PFSK-1 (cell line): ENCODE results near the gene MYH9.

ENCODE experiments used
- FOXP2 ChIP-seq: optimal IDR thresholded peaks from 2 replicates; pipeline ENCODE3; 2011; ENCODE audit warnings: borderline replicate concordance, control low read depth, inconsistent platforms; ENCODE audit not compliant: insufficient read depth; ENCODE audit errors: extremely low read length, extremely low read depth
- POLR2AphosphoS5 ChIP-seq: IDR thresholded peaks from 2 replicates; pipeline ENCODE4 v1.6.1; 2012; ENCODE audit warnings: low read depth, mild to moderate bottlenecking, control low read depth, low read length, moderate library complexity
- REST ChIP-seq, 2 experiments: IDR thresholded peaks; 2 replicates each; pipeline versions ENCODE4 v1.6.1 to v1.8.0; 2011 to 2012; ENCODE audit warnings: low read depth in 2 of 2, low read length in 2 of 2, control low read depth in 1 of 2, inconsistent platforms in 1 of 2, mild to moderate bottlenecking in 1 of 2, moderate library complexity in 1 of 2; ENCODE audit not compliant: insufficient read depth in 1 of 2
- SIN3A ChIP-seq: IDR thresholded peaks from 2 replicates; pipeline ENCODE4 v1.6.1; 2012; ENCODE audit warnings: mild to moderate bottlenecking, low read length, moderate library complexity, borderline replicate concordance; ENCODE audit not compliant: insufficient read depth
- TAF1 ChIP-seq: IDR thresholded peaks from 2 replicates; pipeline ENCODE4 v1.6.1; 2012; ENCODE audit warnings: low read length, control low read depth, borderline replicate concordance; ENCODE audit not compliant: insufficient read depth

The MYH9 gene

GRCh38 chr22:36294293-36294620, 93.5 kb downstream of the MYH9 start:
- TF ChIP-seq TAF1 (no peak), POLR2AphosphoS5 (no peak), REST (IDR thresholded peaks at IDR 0.05; ENCODE audit: insufficient read depth in 1 of 2, low read depth in 2 of 2, low read length in 2 of 2) (no peak), FOXP2 (no peak), SIN3A (no peak)

GRCh38 chr22:36293606-36294292, 94.0 kb downstream of the MYH9 start:
- TF ChIP-seq FOXP2 (no peak), POLR2AphosphoS5 (no peak), TAF1 (no peak), SIN3A (no peak), REST (IDR thresholded peaks at IDR 0.05; ENCODE audit: insufficient read depth in 1 of 2, low read depth in 2 of 2, low read length in 2 of 2) (no peak)

- TF ChIP-seq TAF1 = no peak
- TF ChIP-seq SIN3A = no peak
- TF ChIP-seq REST (IDR thresholded peaks at IDR 0.05; ENCODE audit: insufficient read depth in 1 of 2, low read depth in 2 of 2, low read length in 2 of 2) = no peak
- TF ChIP-seq POLR2AphosphoS5 = no peak
Observed at GRCh38 chr22:36292823-36293530, 94.8 kb downstream of the MYH9 start.

DNA sequence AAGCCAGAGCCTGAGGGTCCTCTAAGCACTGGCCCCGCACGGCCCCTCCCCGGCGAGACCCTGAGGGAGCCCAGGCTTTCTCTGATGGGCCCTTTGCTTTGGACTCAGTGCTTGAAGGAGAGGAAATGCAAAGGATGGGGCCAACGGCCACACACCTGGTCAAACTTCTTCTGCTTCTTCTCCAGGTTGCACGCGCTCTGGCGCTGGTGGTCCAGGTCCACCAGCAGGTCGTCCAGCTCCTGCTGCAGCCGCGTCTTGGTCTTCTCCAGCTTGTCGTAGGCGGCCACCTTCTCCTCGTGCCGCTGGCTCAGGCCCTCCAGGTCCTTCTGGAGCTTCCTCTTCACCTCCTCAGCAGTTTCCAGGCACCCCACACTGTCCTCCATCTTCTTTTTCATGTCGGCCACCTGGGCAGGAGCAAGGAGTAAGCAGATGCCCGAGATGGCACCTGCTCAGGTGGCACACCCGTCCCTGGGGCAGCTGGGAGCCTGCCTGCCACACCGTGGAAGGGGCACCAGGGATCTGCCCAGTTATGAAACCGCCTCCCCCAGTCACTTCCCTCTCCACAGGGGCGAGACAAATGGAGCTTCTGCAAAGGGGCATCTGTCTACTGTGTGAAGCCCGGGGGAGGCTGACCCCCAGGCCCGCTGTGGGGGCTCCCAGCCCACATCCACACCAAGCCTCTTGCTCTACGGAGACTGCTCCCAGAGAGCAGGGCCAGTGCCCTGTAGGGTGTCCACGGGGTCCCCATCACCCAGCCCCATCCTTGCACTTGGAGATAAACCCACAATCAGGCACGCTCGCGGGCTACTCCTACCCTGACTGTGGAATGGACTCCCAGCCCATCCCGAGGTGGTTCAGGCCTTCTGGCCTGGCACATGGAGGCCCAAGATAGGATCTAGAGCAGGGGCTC, 95.7 kb downstream of the MYH9 start:
- TF ChIP-seq SIN3A (no peak), FOXP2 (no peak)

GRCh38 chr22:36289406-36289870, 98.3 kb downstream of the MYH9 start:
- no peak for TF ChIP-seq SIN3A
